DOHH2 (cell line): ENCODE data around the gene GARNL3.

ENCODE experiments used
- CTCF ChIP-seq: fragments of 200-600 bp; sonication (generic); IDR thresholded peaks from one replicate; pipeline ENCODE4 v1.5.1; 2014; ENCODE audit warnings: antibody characterized with exemption, mild to moderate bottlenecking, low read depth, low read length; ENCODE audit not compliant: poor library complexity, severe bottlenecking
- EZH2phosphoT487 ChIP-seq: fragments of 200-600 bp; sonication (generic); IDR thresholded peaks from 2 replicates; pipeline ENCODE4 v1.6.1; 2017; ENCODE audit warnings: borderline replicate concordance, mild to moderate bottlenecking, antibody characterized with exemption, low read length, moderate library complexity, mixed read lengths

GRCh38 chr9:127344368-127345000, 79.9 kb downstream of the GARNL3 start:
- TF ChIP-seq CTCF (no peak), EZH2phosphoT487 (no peak)
